Measurements from ENCODE around the gene RNF121. TPM values are rescaled to one million over a fixed set of nuclear protein-coding genes. Genes with fewer than 3 reads are reported as not detected.

Gene RNF121
- total RNA-seq, 4 donors from 2014 or later, result 13.7 to 25.9 (median 18.6) TPM

- Histone ChIP-seq H3K27ac (replicated peaks in 1 of 4) (peak overlapping the region; percentile 66 to 79 (median 71)), H3K36me3 (peaks cover 54 to 95% (median 79%) of the 10 kb centered on the region in 4 donors), H3K4me1 (peaks cover 46 to 76% (median 71%) of the 10 kb centered on the region in 4 donors), H3K9me3 (no peaks in the 10 kb centered on the region), H3K27me3 (no peaks in the 10 kb centered on the region), H3K4me3 (no peak overlapping the region)
- intact Hi-C loops (cut with DNase I), result loop anchor here (5.0 to 10.0 kb wide), 2 partner anchors 116 to 199 kb away; partner anchors contain the start of gene INPPL1
- TF ChIP-seq CTCF (IDR thresholded peaks at IDR 0.05), result no peak
- no peak for TF ChIP-seq POLR2A (IDR thresholded peaks at IDR 0.05; ENCODE audit: low read depth)
- no peak for TF ChIP-seq POLR2AphosphoS5 (IDR thresholded peaks at IDR 0.05)
- no peak for TF ChIP-seq EP300 (IDR thresholded peaks at IDR 0.05)
- 69% methylated on average over 1 of the region's 1 CpG for WGBS
- DNase-seq (ENCODE audit: extremely low spot score), result no peak
Observed at GRCh38 chr11:72026090-72026489, 97.2 kb downstream of the RNF121 start.

- 14% methylated on average over 1 of the region's 1 CpG for WGBS
- DNase-seq (ENCODE audit: extremely low spot score), result no peak
- Histone ChIP-seq H3K27ac (replicated peaks in 1 of 4) (peak overlapping the region; percentile 20 to 29 (median 26)), H3K4me3 (no peak overlapping the region), H3K4me1 (peaks cover 67 to 97% (median 96%) of the 10 kb centered on the region in 4 donors), H3K36me3 (peaks cover 47 to 95% (median 77%) of the 10 kb centered on the region in 4 donors), H3K9me3 (no peaks in the 10 kb centered on the region), H3K27me3 (no peaks in the 10 kb centered on the region)
- intact Hi-C loops (cut with DNase I), result no loop called here
- no peak for TF ChIP-seq EP300 (IDR thresholded peaks at IDR 0.05)
- TF ChIP-seq CTCF (IDR thresholded peaks at IDR 0.05), result no peak
- no peak for TF ChIP-seq POLR2A (IDR thresholded peaks at IDR 0.05; ENCODE audit: low read depth)
- no peak for TF ChIP-seq POLR2AphosphoS5 (IDR thresholded peaks at IDR 0.05)
Observed at GRCh38 chr11:72030472-72031045, 101.7 kb downstream of the RNF121 start.

GRCh38 chr11:72036687-72037086 lies 107.8 kb downstream of the RNF121 start:
- Histone ChIP-seq H3K27me3 (no peaks in the 10 kb centered on the region), H3K4me3 (no peak overlapping the region), H3K27ac (replicated peaks in 1 of 4) (peak overlapping the region; percentile 95 to 97 (median 96)), H3K9me3 (no peaks in the 10 kb centered on the region), H3K36me3 (peaks cover 22 to 42% (median 35%) of the 10 kb centered on the region in 4 donors), H3K4me1 (peaks cover 69 to 88% (median 82%) of the 10 kb centered on the region in 4 donors)
- TF ChIP-seq EP300 (IDR thresholded peaks at IDR 0.05) (no peak), POLR2AphosphoS5 (IDR thresholded peaks at IDR 0.05) (no peak), CTCF (IDR thresholded peaks at IDR 0.05) (no peak), POLR2A (IDR thresholded peaks at IDR 0.05; ENCODE audit: low read depth) (no peak)
- intact Hi-C loops (cut with DNase I), result no loop called here
- DNase-seq (ENCODE audit: extremely low spot score), result no peak
- 49% methylated on average over 3 of the region's 3 CpGs for WGBS

- H3K4me3 ChIP-seq, result peak overlapping the region; percentile 62 to 78 (median 66)
- H3K27ac ChIP-seq (replicated peaks in 1 of 4), result peak overlapping the region; percentile 95 to 97 (median 96)
- no peak for DNase-seq (ENCODE audit: extremely low spot score)
- TF ChIP-seq EP300 (IDR thresholded peaks at IDR 0.05) (no peak), CTCF (IDR thresholded peaks at IDR 0.05) (no peak), POLR2AphosphoS5 (IDR thresholded peaks at IDR 0.05) (no peak), POLR2A (IDR thresholded peaks at IDR 0.05; ENCODE audit: low read depth) (no peak)
- peaks cover 22 to 31% (median 29%) of the 10 kb centered on the region in 4 donors for H3K36me3 ChIP-seq
- no peaks in the 10 kb centered on the region for H3K27me3 ChIP-seq
- WGBS, result 20% methylated on average over 4 of the region's 4 CpGs
- H3K9me3 ChIP-seq, result no peaks in the 10 kb centered on the region
- intact Hi-C loops (cut with DNase I), result loop anchor here (2.0 kb wide), 1 partner anchor 43 kb away; the partner anchor contains the start of genes LRRC51 and NUMA1
- peaks cover 70 to 88% (median 81%) of the 10 kb centered on the region in 4 donors for H3K4me1 ChIP-seq
Observed at GRCh38 chr11:72037554-72038311, 108.9 kb downstream of the RNF121 start.

Measured in esophagus muscularis mucosa (tissue), 4 donors.